B cell (primary cell): ENCODE measurements around the gene OOSP1.
A peak's percentile ranks its signal among the peaks of the same experiment; 100 is the strongest.

Source experiments
- CTCF ChIP-seq: fragments of 200-600 bp; IDR thresholded peaks from one replicate; pipeline ENCODE4 v1.8.0; 2022; ENCODE audit warnings: antibody characterized with exemption, mild to moderate bottlenecking
- EZH2 ChIP-seq: IDR thresholded peaks from 2 replicates; pipeline ENCODE4 v1.6.1; 2012; ENCODE audit warnings: borderline replicate concordance, low read depth, mild to moderate bottlenecking, moderate library complexity, low read length; ENCODE audit not compliant: insufficient read depth, poor library complexity, severe bottlenecking

DNA sequence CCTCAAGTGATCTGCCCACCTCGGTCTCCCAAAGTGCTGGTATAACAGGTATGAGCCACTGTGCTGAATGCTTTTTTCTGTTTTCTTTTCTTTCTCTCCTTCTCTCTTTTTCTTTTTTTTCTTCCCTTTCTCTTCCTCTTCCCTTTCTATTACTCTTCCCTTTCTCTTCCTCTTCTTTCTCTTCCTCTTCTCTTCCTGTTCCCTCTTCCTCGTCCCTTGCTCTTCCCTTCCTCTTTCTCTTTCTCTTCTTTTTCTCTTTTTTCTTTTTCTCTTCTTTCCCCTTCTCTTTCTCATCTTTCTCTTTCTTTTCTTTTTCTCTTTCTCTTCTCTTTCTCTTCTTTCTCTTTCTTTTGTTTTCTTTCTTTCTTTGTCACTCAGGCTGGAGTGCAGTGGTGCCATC is 1.2 kb downstream of the OOSP1 start:
- peak; percentile 40 for TF ChIP-seq CTCF
- TF ChIP-seq EZH2: no peak
